ENCODE results near the gene CIPC. TPM values are rescaled to one million over a fixed set of nuclear protein-coding genes. Genes with fewer than 3 reads are reported as not detected.

Gene CIPC
- polyA plus RNA-seq, 1 experiment = 15.5 TPM

GRCh38 chr14:77145975-77146740 is 48.1 kb downstream of the CIPC start:
- no peak for TF ChIP-seq CTCF (IDR thresholded peaks at IDR 0.05; ENCODE audit: insufficient read depth, low read depth, low read length)
- no peaks in the 10 kb centered on the region for H3K36me3 ChIP-seq (ENCODE audit: control insufficient read depth, insufficient read depth, low read length)
- ChIA-PET POLR2A (no interaction called here), CTCF (interaction anchor here (0.6 kb wide), 1 partner anchor 43 kb away, joined by 3 read pairs; no protein-coding TSS in a partner anchor)
- H3K27me3 ChIP-seq (ENCODE audit: control insufficient read depth, insufficient read depth, low read length) = peaks cover 35% of the 10 kb centered on the region
- H3K4me3 ChIP-seq (ENCODE audit: low read depth, low read length) = no peak overlapping the region
- DNase-seq (ENCODE audit: low read depth) = no peak

GRCh38 chr14:77148510-77149231 is 50.6 kb downstream of the CIPC start:
- H3K36me3 ChIP-seq (ENCODE audit: control insufficient read depth, insufficient read depth, low read length) = no peaks in the 10 kb centered on the region
- H3K4me3 ChIP-seq (ENCODE audit: low read depth, low read length) = no peak overlapping the region
- no peak for DNase-seq (ENCODE audit: low read depth)
- TF ChIP-seq CTCF (IDR thresholded peaks at IDR 0.05; ENCODE audit: insufficient read depth, low read depth, low read length) = no peak
- ChIA-PET POLR2A (no interaction called here), CTCF (interaction anchor here (0.7 to 2.0 kb wide), 6 partner anchors 7 to 167 kb away, joined by 3 to 5 read pairs (median 4); partner anchors contain the start of gene ZDHHC22)
- H3K27me3 ChIP-seq (ENCODE audit: control insufficient read depth, insufficient read depth, low read length) = peaks cover 26% of the 10 kb centered on the region

GRCh38 chr14:77151245-77151644 is 53.2 kb downstream of the CIPC start:
- peak; percentile 59 for TF ChIP-seq CTCF (IDR thresholded peaks at IDR 0.05; ENCODE audit: insufficient read depth, low read depth, low read length)
- no peak for DNase-seq (ENCODE audit: low read depth)
- POLR2A ChIA-PET = no interaction called here
- Histone ChIP-seq H3K27me3 (ENCODE audit: control insufficient read depth, insufficient read depth, low read length) (peaks cover 23% of the 10 kb centered on the region), H3K4me3 (ENCODE audit: low read depth, low read length) (no peak overlapping the region), H3K36me3 (ENCODE audit: control insufficient read depth, insufficient read depth, low read length) (no peaks in the 10 kb centered on the region)
- CTCF ChIA-PET = interaction anchor here (0.7 to 4.7 kb wide), 13 partner anchors 9 to 279 kb away, joined by 3 to 59 read pairs (median 4); partner anchors contain the start of gene ZDHHC22

GRCh38 chr14:77151918-77152588 is 54.0 kb downstream of the CIPC start:
- TF ChIP-seq CTCF (IDR thresholded peaks at IDR 0.05; ENCODE audit: insufficient read depth, low read depth, low read length) = peak; percentile 11; the same call in 1 of the 2 replicates
- no peak for DNase-seq (ENCODE audit: low read depth)
- H3K4me3 ChIP-seq (ENCODE audit: low read depth, low read length) = no peak overlapping the region
- CTCF ChIA-PET = interaction anchor here (1.1 to 4.7 kb wide), 12 partner anchors 9 to 279 kb away, joined by 3 to 59 read pairs (median 4); partner anchors contain the start of gene ZDHHC22
- H3K27me3 ChIP-seq (ENCODE audit: control insufficient read depth, insufficient read depth, low read length) = peaks cover 15% of the 10 kb centered on the region
- POLR2A ChIA-PET = no interaction called here
- no peaks in the 10 kb centered on the region for H3K36me3 ChIP-seq (ENCODE audit: control insufficient read depth, insufficient read depth, low read length)

Measured in BJ (cell line).